ENCODE results near the gene CDC42SE2. TPM values are rescaled to one million over a fixed set of nuclear protein-coding genes. Genes with fewer than 3 reads are reported as not detected.

Gene CDC42SE2
- total RNA-seq, 4 donors from 2014 or later = 25.2 to 38.7 (median 30.1) TPM

- H3K4me3 ChIP-seq = no peak overlapping the region
- no peaks in the 10 kb centered on the region for H3K9me3 ChIP-seq
- H3K4me1 ChIP-seq = peaks cover 0 to 27% (median 3%) of the 10 kb centered on the region in 3 donors
- peaks cover 0 to 10% of the 10 kb centered on the region in 2 donors for H3K36me3 ChIP-seq
- WGBS, 2 donors (ENCODE audit: low coverage in 1 of 2) = 50% methylated on average over 2 of the region's 2 CpGs
- no peaks in the 10 kb centered on the region for H3K27me3 ChIP-seq
- H3K27ac ChIP-seq = no peak overlapping the region
- ATAC-seq = no peak
- TF ChIP-seq POLR2A (IDR thresholded peaks at IDR 0.05) (no peak), CTCF (IDR thresholded peaks at IDR 0.05) (no peak), POLR2AphosphoS5 (IDR thresholded peaks at IDR 0.05) (no peak), EP300 (IDR thresholded peaks at IDR 0.05) (no peak)
These were observed 57.2 kb downstream of the CDC42SE2 start for GRCh38 chr5:131321066-131321465.

- no peak overlapping the region for H3K27ac ChIP-seq
- H3K27me3 ChIP-seq = no peaks in the 10 kb centered on the region
- H3K4me1 ChIP-seq = peaks cover 0 to 24% (median 3%) of the 10 kb centered on the region in 3 donors
- H3K4me3 ChIP-seq = no peak overlapping the region
- 82 to 94% methylated on average over 3 to 4 of the region's 4 CpGs for WGBS, 2 donors (ENCODE audit: low coverage in 1 of 2)
- H3K9me3 ChIP-seq = no peaks in the 10 kb centered on the region
- ATAC-seq = no peak
- TF ChIP-seq CTCF (IDR thresholded peaks at IDR 0.05) (no peak), EP300 (IDR thresholded peaks at IDR 0.05) (no peak), POLR2AphosphoS5 (IDR thresholded peaks at IDR 0.05) (no peak), POLR2A (IDR thresholded peaks at IDR 0.05) (no peak)
- peaks cover 0 to 10% of the 10 kb centered on the region in 2 donors for H3K36me3 ChIP-seq
These were observed 59.1 kb downstream of the CDC42SE2 start for GRCh38 chr5:131322926-131323325.

GRCh38 chr5:131323378-131323777 lies 59.5 kb downstream of the CDC42SE2 start:
- Histone ChIP-seq H3K4me1 (peaks cover 0 to 28% (median 3%) of the 10 kb centered on the region in 3 donors), H3K9me3 (no peaks in the 10 kb centered on the region), H3K36me3 (peaks cover 0 to 10% of the 10 kb centered on the region in 2 donors), H3K27ac (no peak overlapping the region), H3K4me3 (no peak overlapping the region), H3K27me3 (no peaks in the 10 kb centered on the region)
- ATAC-seq = no peak
- TF ChIP-seq POLR2A (IDR thresholded peaks at IDR 0.05) (no peak), POLR2AphosphoS5 (IDR thresholded peaks at IDR 0.05) (no peak), CTCF (IDR thresholded peaks at IDR 0.05) (no peak), EP300 (IDR thresholded peaks at IDR 0.05) (no peak)

GRCh38 chr5:131324303-131324702 lies 60.5 kb downstream of the CDC42SE2 start:
- Histone ChIP-seq H3K27ac (no peak overlapping the region), H3K4me1 (peaks cover 0 to 35% (median 3%) of the 10 kb centered on the region in 3 donors), H3K4me3 (no peak overlapping the region), H3K36me3 (peaks cover 0 to 2% of the 10 kb centered on the region in 2 donors), H3K27me3 (no peaks in the 10 kb centered on the region), H3K9me3 (no peaks in the 10 kb centered on the region)
- ATAC-seq = no peak
- WGBS, 2 donors (ENCODE audit: low coverage in 1 of 2) = 0 to 11% methylated on average over 1 of the region's 1 CpG
- TF ChIP-seq CTCF (IDR thresholded peaks at IDR 0.05) (no peak), POLR2A (IDR thresholded peaks at IDR 0.05) (no peak), POLR2AphosphoS5 (IDR thresholded peaks at IDR 0.05) (no peak), EP300 (IDR thresholded peaks at IDR 0.05) (no peak)

- Histone ChIP-seq H3K4me1 (peaks cover 0 to 21% (median 3%) of the 10 kb centered on the region in 3 donors), H3K36me3 (no peaks in the 10 kb centered on the region), H3K27me3 (no peaks in the 10 kb centered on the region), H3K27ac (no peak overlapping the region), H3K4me3 (no peak overlapping the region), H3K9me3 (no peaks in the 10 kb centered on the region)
- 66 to 70% methylated on average over 2 of the region's 3 CpGs for WGBS, 2 donors (ENCODE audit: low coverage in 1 of 2)
- ATAC-seq = no peak
- TF ChIP-seq EP300 (IDR thresholded peaks at IDR 0.05) (no peak), CTCF (IDR thresholded peaks at IDR 0.05) (no peak), POLR2A (IDR thresholded peaks at IDR 0.05) (no peak)
These were observed 64.9 kb downstream of the CDC42SE2 start for GRCh38 chr5:131328536-131329285.
